ENCODE results near the gene DNASE1. TPM values are rescaled to one million over a fixed set of nuclear protein-coding genes. Genes with fewer than 3 reads are reported as not detected.

DNASE1 gene
- total RNA-seq, 1 experiment from 2014 or later: 11.0 TPM

GRCh38 chr16:3670711-3671110 is 16.2 kb downstream of the DNASE1 start:
- Histone ChIP-seq H3K4me1 (ENCODE audit: control insufficient read depth in 1 of 2, insufficient read depth in 2 of 2, low read length in 2 of 2) (no peaks in the 10 kb centered on the region), H3K4me3 (replicated peaks in 1 of 2; ENCODE audit: low read depth in 1 of 2, low read length in 2 of 2) (no peak overlapping the region), H2AFZ (ENCODE audit: low read depth, low read length, poor library complexity, severe bottlenecking) (no peak overlapping the region), H3K4me2 (ENCODE audit: low read length) (no peak overlapping the region), H3K27me3 (ENCODE audit: insufficient read depth, low read length) (no peaks in the 10 kb centered on the region), H3K9ac (ENCODE audit: low read length) (no peak overlapping the region), H3K36me3 (ENCODE audit: control insufficient read depth in 1 of 2, insufficient read depth in 2 of 2, low read length in 2 of 2) (peaks cover 14 to 52% of the 10 kb centered on the region in 2 experiments), H3K9me2 (ENCODE audit: insufficient read depth) (no peaks in the 10 kb centered on the region), H3K27ac (ENCODE audit: low read depth, low read length) (no peak overlapping the region), H4K20me1 (ENCODE audit: insufficient read depth) (no peaks in the 10 kb centered on the region), H3K79me2 (ENCODE audit: insufficient read depth, low read length) (no peaks in the 10 kb centered on the region), H3K9me3 (ENCODE audit: control insufficient read depth in 1 of 2, insufficient read depth in 1 of 2, low read depth in 1 of 2, low read length in 2 of 2) (no peaks in the 10 kb centered on the region)
- TF ChIP-seq CBX3 (IDR thresholded peaks at IDR 0.05; ENCODE audit: low read depth) (no peak), JUND (IDR thresholded peaks at IDR 0.05) (no peak), ELF1 (IDR thresholded peaks at IDR 0.05; ENCODE audit: borderline replicate concordance, low read depth) (no peak), ZFX (IDR thresholded peaks at IDR 0.05) (no peak), POLR2A (IDR thresholded peaks at IDR 0.05; ENCODE audit: borderline replicate concordance, extremely low read depth, insufficient read depth, insufficient read length) (no peak), EGR1 (IDR thresholded peaks at IDR 0.05; ENCODE audit: low read depth) (no peak), CEBPB (IDR thresholded peaks at IDR 0.05; ENCODE audit: low read depth) (no peak), ATF3 (IDR thresholded peaks at IDR 0.05) (no peak)
- ATAC-seq (no peak), DNase-seq (ENCODE audit: low read depth, low spot score) (no peak)
- ChIA-PET POLR2A (no interaction called here), RAD21 (ENCODE audit: low non-redundant PET in 1 of 2, low total read pairs in 2 of 2, uncharacterized antibody in 2 of 2, unreplicated experiment in 2 of 2) (interaction anchor here in 1 of 2 experiments (0.7 kb wide), 1 partner anchor 210 kb away, joined by 3 read pairs; no protein-coding TSS in a partner anchor), CTCF (no interaction called here)
- BruUV-seq (replicated peaks): no TSS peak
- intact Hi-C loops (cut with micrococcal nuclease): no loop called here

GRCh38 chr16:3671424-3671823 is 16.9 kb downstream of the DNASE1 start:
- H3K4me3 ChIP-seq (replicated peaks in 1 of 2; ENCODE audit: low read depth in 1 of 2, low read length in 2 of 2): no peak overlapping the region
- no peaks in the 10 kb centered on the region for H3K9me2 ChIP-seq (ENCODE audit: insufficient read depth)
- no peak for DNase-seq (ENCODE audit: low read depth, low spot score)
- H3K9me3 ChIP-seq (ENCODE audit: control insufficient read depth in 1 of 2, insufficient read depth in 1 of 2, low read depth in 1 of 2, low read length in 2 of 2): no peaks in the 10 kb centered on the region
- CTCF ChIA-PET: no interaction called here
- no peak overlapping the region for H3K9ac ChIP-seq (ENCODE audit: low read length)
- POLR2A ChIA-PET: no interaction called here
- H3K27me3 ChIP-seq (ENCODE audit: insufficient read depth, low read length): no peaks in the 10 kb centered on the region
- peaks cover 11 to 50% of the 10 kb centered on the region in 2 experiments for H3K36me3 ChIP-seq (ENCODE audit: control insufficient read depth in 1 of 2, insufficient read depth in 2 of 2, low read length in 2 of 2)
- H3K4me1 ChIP-seq (ENCODE audit: control insufficient read depth in 1 of 2, insufficient read depth in 2 of 2, low read length in 2 of 2): no peaks in the 10 kb centered on the region
- no peaks in the 10 kb centered on the region for H3K79me2 ChIP-seq (ENCODE audit: insufficient read depth, low read length)
- no peak overlapping the region for H2AFZ ChIP-seq (ENCODE audit: low read depth, low read length, poor library complexity, severe bottlenecking)
- no peak overlapping the region for H3K27ac ChIP-seq (ENCODE audit: low read depth, low read length)
- H4K20me1 ChIP-seq (ENCODE audit: insufficient read depth): no peaks in the 10 kb centered on the region
- no TSS peak for BruUV-seq (replicated peaks)
- RAD21 ChIA-PET (ENCODE audit: low non-redundant PET in 1 of 2, low total read pairs in 2 of 2, uncharacterized antibody in 2 of 2, unreplicated experiment in 2 of 2): no interaction called here
- no peak for ATAC-seq
- intact Hi-C loops (cut with micrococcal nuclease): no loop called here
- H3K4me2 ChIP-seq (ENCODE audit: low read length): no peak overlapping the region
- TF ChIP-seq, protein P1, sequence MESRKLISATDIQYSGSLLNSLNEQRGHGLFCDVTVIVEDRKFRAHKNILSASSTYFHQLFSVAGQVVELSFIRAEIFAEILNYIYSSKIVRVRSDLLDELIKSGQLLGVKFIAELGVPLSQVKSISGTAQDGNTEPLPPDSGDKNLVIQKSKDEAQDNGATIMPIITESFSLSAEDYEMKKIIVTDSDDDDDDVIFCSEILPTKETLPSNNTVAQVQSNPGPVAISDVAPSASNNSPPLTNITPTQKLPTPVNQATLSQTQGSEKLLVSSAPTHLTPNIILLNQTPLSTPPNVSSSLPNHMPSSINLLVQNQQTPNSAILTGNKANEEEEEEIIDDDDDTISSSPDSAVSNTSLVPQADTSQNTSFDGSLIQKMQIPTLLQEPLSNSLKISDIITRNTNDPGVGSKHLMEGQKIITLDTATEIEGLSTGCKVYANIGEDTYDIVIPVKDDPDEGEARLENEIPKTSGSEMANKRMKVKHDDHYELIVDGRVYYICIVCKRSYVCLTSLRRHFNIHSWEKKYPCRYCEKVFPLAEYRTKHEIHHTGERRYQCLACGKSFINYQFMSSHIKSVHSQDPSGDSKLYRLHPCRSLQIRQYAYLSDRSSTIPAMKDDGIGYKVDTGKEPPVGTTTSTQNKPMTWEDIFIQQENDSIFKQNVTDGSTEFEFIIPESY (IDR thresholded peaks at IDR 0.05; ENCODE audit: extremely low read depth, insufficient replicate concordance, low read length): no peak
- TF ChIP-seq CEBPB (IDR thresholded peaks at IDR 0.05; ENCODE audit: low read depth): no peak
- no peak for TF ChIP-seq EZH2 (IDR thresholded peaks at IDR 0.05)
- no peak for TF ChIP-seq POLR2AphosphoS5 (IDR thresholded peaks at IDR 0.05; ENCODE audit: low read depth, low read length)
- TF ChIP-seq, protein P2, sequence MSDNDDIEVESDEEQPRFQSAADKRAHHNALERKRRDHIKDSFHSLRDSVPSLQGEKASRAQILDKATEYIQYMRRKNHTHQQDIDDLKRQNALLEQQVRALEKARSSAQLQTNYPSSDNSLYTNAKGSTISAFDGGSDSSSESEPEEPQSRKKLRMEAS (IDR thresholded peaks at IDR 0.05): no peak
- no peak for TF ChIP-seq SRF (IDR thresholded peaks at IDR 0.05; ENCODE audit: low read depth)
- TF ChIP-seq SIN3A (IDR thresholded peaks at IDR 0.05; ENCODE audit: low read depth): no peak
- no peak for TF ChIP-seq JUND (IDR thresholded peaks at IDR 0.05)
- TF ChIP-seq ATF3 (IDR thresholded peaks at IDR 0.05): no peak
- TF ChIP-seq SP1 (IDR thresholded peaks at IDR 0.05; ENCODE audit: low read depth): no peak
- no peak for TF ChIP-seq POLR2A (IDR thresholded peaks at IDR 0.05; ENCODE audit: borderline replicate concordance, extremely low read depth, insufficient read depth, insufficient read length)
- TF ChIP-seq ZNF274 (IDR thresholded peaks at IDR 0.05; ENCODE audit: low read depth, low read length): no peak
- TF ChIP-seq REST (IDR thresholded peaks at IDR 0.05; ENCODE audit: low read depth): no peak

Data from HCT116 (cell line).